ENCODE data around the gene ASPA.
"Not testable (repeated sequence)": the region's sequence is repeated elsewhere in the genome, so short reads cannot be mapped to it uniquely, and the experiment has no call there.

Gene ASPA

GRCh38 chr17:3510090-3510489 is 34.3 kb downstream of the ASPA start:
- no peak for DNase-seq

GRCh38 chr17:3511852-3512504 is 36.2 kb downstream of the ASPA start:
- no peak for DNase-seq

GRCh38 chr17:3512505-3513171 is 36.8 kb downstream of the ASPA start:
- no peak for DNase-seq

- no peak for DNase-seq
Observed at GRCh38 chr17:3513305-3514035, 37.7 kb downstream of the ASPA start.

GRCh38 chr17:3514167-3514566 is 38.4 kb downstream of the ASPA start:
- DNase-seq = not testable (repeated sequence)

GRCh38 chr17:3514873-3515272 is 39.1 kb downstream of the ASPA start:
- no peak for DNase-seq

GRCh38 chr17:3519472-3519871 is 43.7 kb downstream of the ASPA start:
- not testable (repeated sequence) for DNase-seq

GRCh38 chr17:3524024-3524423 is 48.2 kb downstream of the ASPA start:
- no peak for DNase-seq

- no peak for DNase-seq
Observed at GRCh38 chr17:3526491-3526890, 50.7 kb downstream of the ASPA start.

GRCh38 chr17:3526971-3527370 is 51.2 kb downstream of the ASPA start:
- DNase-seq = no peak

GRCh38 chr17:3527468-3527867 is 51.7 kb downstream of the ASPA start:
- no peak for DNase-seq

GRCh38 chr17:3527896-3528295 is 52.1 kb downstream of the ASPA start:
- no peak for DNase-seq

GRCh38 chr17:3528403-3528851 is 52.6 kb downstream of the ASPA start:
- DNase-seq = no peak

GRCh38 chr17:3528880-3529511 is 53.2 kb downstream of the ASPA start:
- DNase-seq = no peak

GRCh38 chr17:3529817-3530741 is 54.3 kb downstream of the ASPA start:
- no peak for DNase-seq

GRCh38 chr17:3531266-3532101 is 55.7 kb downstream of the ASPA start:
- no peak for DNase-seq

- no peak for DNase-seq
Observed at GRCh38 chr17:3532106-3532858, 56.5 kb downstream of the ASPA start.

- DNase-seq = no peak
Observed at GRCh38 chr17:3532859-3533142, 57.0 kb downstream of the ASPA start.

GRCh38 chr17:3533752-3534151 is 58.0 kb downstream of the ASPA start:
- no peak for DNase-seq

GRCh38 chr17:3534881-3535252 is 59.1 kb downstream of the ASPA start:
- no peak for DNase-seq
